ENCODE measurements around the gene ARHGAP15.

- TF ChIP-seq, protein P1, sequence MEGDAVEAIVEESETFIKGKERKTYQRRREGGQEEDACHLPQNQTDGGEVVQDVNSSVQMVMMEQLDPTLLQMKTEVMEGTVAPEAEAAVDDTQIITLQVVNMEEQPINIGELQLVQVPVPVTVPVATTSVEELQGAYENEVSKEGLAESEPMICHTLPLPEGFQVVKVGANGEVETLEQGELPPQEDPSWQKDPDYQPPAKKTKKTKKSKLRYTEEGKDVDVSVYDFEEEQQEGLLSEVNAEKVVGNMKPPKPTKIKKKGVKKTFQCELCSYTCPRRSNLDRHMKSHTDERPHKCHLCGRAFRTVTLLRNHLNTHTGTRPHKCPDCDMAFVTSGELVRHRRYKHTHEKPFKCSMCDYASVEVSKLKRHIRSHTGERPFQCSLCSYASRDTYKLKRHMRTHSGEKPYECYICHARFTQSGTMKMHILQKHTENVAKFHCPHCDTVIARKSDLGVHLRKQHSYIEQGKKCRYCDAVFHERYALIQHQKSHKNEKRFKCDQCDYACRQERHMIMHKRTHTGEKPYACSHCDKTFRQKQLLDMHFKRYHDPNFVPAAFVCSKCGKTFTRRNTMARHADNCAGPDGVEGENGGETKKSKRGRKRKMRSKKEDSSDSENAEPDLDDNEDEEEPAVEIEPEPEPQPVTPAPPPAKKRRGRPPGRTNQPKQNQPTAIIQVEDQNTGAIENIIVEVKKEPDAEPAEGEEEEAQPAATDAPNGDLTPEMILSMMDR (conservative IDR thresholded peaks at IDR 0.05; ENCODE audit: low read depth in 2 of 2), result no peak
- TF ChIP-seq ZNF462 (CRISPR knock-in tag; IDR thresholded peaks at IDR 0.05) (no peak), STAT1 (IDR thresholded peaks at IDR 0.05; ENCODE audit: unreplicated experiment) (no peak), CREB1 (CRISPR knock-in tag; IDR thresholded peaks at IDR 0.05; ENCODE audit: low read depth) (no peak), JUNB (IDR thresholded peaks at IDR 0.05; ENCODE audit: unreplicated experiment) (no peak), POLR2AphosphoS5 (IDR thresholded peaks at IDR 0.05; ENCODE audit: low read depth) (no peak), EZH2 (IDR thresholded peaks at IDR 0.05; ENCODE audit: low read depth, unreplicated experiment) (no peak), EZH2phosphoT487 (IDR thresholded peaks at IDR 0.05; ENCODE audit: unreplicated experiment) (no peak), REST (IDR thresholded peaks at IDR 0.05; ENCODE audit: unreplicated experiment) (no peak), ZNF114 (CRISPR knock-in tag; IDR thresholded peaks at IDR 0.05) (no peak)
- TF ChIP-seq, protein P2, sequence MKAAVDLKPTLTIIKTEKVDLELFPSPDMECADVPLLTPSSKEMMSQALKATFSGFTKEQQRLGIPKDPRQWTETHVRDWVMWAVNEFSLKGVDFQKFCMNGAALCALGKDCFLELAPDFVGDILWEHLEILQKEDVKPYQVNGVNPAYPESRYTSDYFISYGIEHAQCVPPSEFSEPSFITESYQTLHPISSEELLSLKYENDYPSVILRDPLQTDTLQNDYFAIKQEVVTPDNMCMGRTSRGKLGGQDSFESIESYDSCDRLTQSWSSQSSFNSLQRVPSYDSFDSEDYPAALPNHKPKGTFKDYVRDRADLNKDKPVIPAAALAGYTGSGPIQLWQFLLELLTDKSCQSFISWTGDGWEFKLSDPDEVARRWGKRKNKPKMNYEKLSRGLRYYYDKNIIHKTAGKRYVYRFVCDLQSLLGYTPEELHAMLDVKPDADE (IDR thresholded peaks at IDR 0.05), result no peak
Measured at GRCh38 chr2:143334837-143335236, 205.6 kb downstream of the ARHGAP15 start.

Measured in GM23338 (cell line).